A549 (cell line): Measurements from ENCODE around the gene COMTD1. TPM values are rescaled to one million over a fixed set of nuclear protein-coding genes. Genes with fewer than 3 reads are reported as not detected.

ENCODE experiments used
- ATAC-seq, 2 experiments: fragments of 200-7000 bp in 1 of 2; fragments of >200 bp in 1 of 2; cut with Nextera tagmentation in 1 of 2; cut with Tn5 transposase in 1 of 2; 3 replicates each; pipeline versions ENCODE4 v1.8.0 to v1.9.1; 2018 to 2020; ENCODE audit warnings: mild to moderate bottlenecking in 1 of 2, moderate library complexity in 1 of 2
- CTCF ChIA-PET: fragments of 300-600 bp; sonication (Branson Sonifier 250); formaldehyde crosslinking; extraction: SDS; loops from one replicate; lab custom pipeline; 2021; ENCODE audit warnings: antibody characterized with exemption, inconsistent platforms; lab: Yijun Ruan, JAX
- POLR2A ChIA-PET: fragments of 350-600 bp; formaldehyde crosslinking; extraction: SDS; loops from one replicate; lab custom pipeline; 2021; ENCODE audit warnings: antibody characterized with exemption, inconsistent platforms; lab: Yijun Ruan, JAX
- DNase-seq, 2 experiments: peaks; one replicate each; pipeline versions ENCODE4 v3.0.0 to v3.0.0-alpha.2; 2011 to 2016; ENCODE audit warnings: low read depth in 1 of 2, low spot score in 1 of 2
- FAIRE-seq: peaks from 2 replicates; lab custom pipeline; 2011; peaks lifted over from hg19 to GRCh38; lab: Jason Lieb, UNC
- H3K27ac ChIP-seq, 2 experiments: fragments of >200 bp; sonication (Bioruptor Twin); formaldehyde crosslinking; 3 replicates each; pipeline ENCODE4 v1.5.1; 2016 to 2017
- H3K4me1 ChIP-seq: fragments of >200 bp; sonication (Bioruptor Twin); formaldehyde crosslinking; 3 replicates; pipeline ENCODE4 v1.6.1; 2016
- H3K4me2 ChIP-seq: fragments of >200 bp; sonication (Bioruptor Twin); formaldehyde crosslinking; 3 replicates; pipeline ENCODE4 v1.6.1; 2016
- H3K4me3 ChIP-seq: fragments of >200 bp; sonication (Bioruptor Twin); formaldehyde crosslinking; 3 replicates; pipeline ENCODE4 v1.5.1; 2016
- H3K9me3 ChIP-seq: fragments of >200 bp; sonication (Bioruptor Twin); formaldehyde crosslinking; 3 replicates; pipeline ENCODE4 v1.6.1; 2016
- CEBPB ChIP-seq, 2 experiments: fragments of >200 bp in 1 of 2; sonication (Bioruptor Twin) in 1 of 2; formaldehyde crosslinking in 1 of 2; IDR thresholded peaks; 2 replicates each; pipeline ENCODE4 v1.6.1; 2012 to 2016
- CTCF ChIP-seq: fragments of >200 bp; sonication (Bioruptor Twin); formaldehyde crosslinking; IDR thresholded peaks from 3 replicates; pipeline ENCODE4 v1.5.1; 2016
- EHF ChIP-seq: fragments of 250-450 bp; sonication (Bioruptor Pico); IDR thresholded peaks from 2 replicates; pipeline ENCODE4 v1.5.0; 2020; ENCODE audit warnings: mild to moderate bottlenecking
- EP300 ChIP-seq, 2 experiments: fragments of >200 bp; sonication (Bioruptor Twin); formaldehyde crosslinking; IDR thresholded peaks; 2 replicates in 1 of 2; 3 replicates in 1 of 2; pipeline ENCODE4 v1.6.1; 2016 to 2017
- FOSL2 ChIP-seq, 2 experiments: fragments of 450-650 bp in 1 of 2; fragments of >200 bp in 1 of 2; sonication (Bioruptor Twin) in 1 of 2; formaldehyde crosslinking; IDR thresholded peaks; 2 replicates each; pipeline versions ENCODE4 v1.5.0 to v1.6.1; 2016 to 2020; ENCODE audit warnings: mild to moderate bottlenecking in 1 of 2, moderate library complexity in 1 of 2
- HES2 ChIP-seq: fragments of >200 bp; sonication (Bioruptor Twin); formaldehyde crosslinking; IDR thresholded peaks from 2 replicates; pipeline ENCODE4 v1.6.1; 2016
- HOXA7 ChIP-seq: fragments of 250-450 bp; sonication (Bioruptor Pico); IDR thresholded peaks from 2 replicates; pipeline ENCODE4 v1.5.0; 2020; ENCODE audit warnings: mild to moderate bottlenecking, moderate library complexity
- HOXB13 ChIP-seq: fragments of 250-450 bp; sonication (Bioruptor Pico); IDR thresholded peaks from 2 replicates; pipeline ENCODE4 v1.5.0; 2020; ENCODE audit warnings: low read depth, mild to moderate bottlenecking, moderate library complexity
- JUN ChIP-seq, 2 experiments: fragments of >200 bp; sonication (Bioruptor Twin); formaldehyde crosslinking; IDR thresholded peaks; 2 replicates in 1 of 2; 3 replicates in 1 of 2; pipeline ENCODE4 v1.6.1; 2016 to 2017
- JUNB ChIP-seq: fragments of >200 bp; sonication (Bioruptor Twin); formaldehyde crosslinking; IDR thresholded peaks from 2 replicates; pipeline ENCODE4 v1.6.1; 2016
- MAZ ChIP-seq: fragments of 150-350 bp; IDR thresholded peaks from 2 replicates; pipeline ENCODE4 v1.6.1; 2014; ENCODE audit warnings: antibody characterized with exemption, low read depth, low read length, borderline replicate concordance
- NFE2L2 ChIP-seq: fragments of 150-350 bp; conservative IDR thresholded peaks from 2 replicates; pipeline ENCODE4 v1.6.1; 2014; ENCODE audit warnings: low read length
- NPAS2 ChIP-seq: fragments of 250-450 bp; sonication (Bioruptor Pico); IDR thresholded peaks from 2 replicates; pipeline ENCODE4 v1.8.0; 2022; ENCODE audit warnings: mild to moderate bottlenecking, moderate library complexity, borderline replicate concordance
- PHF8 ChIP-seq: fragments of 200-600 bp; sonication (generic); IDR thresholded peaks from 2 replicates; pipeline ENCODE4 v1.6.1; 2016; ENCODE audit warnings: low read depth, mild to moderate bottlenecking, antibody characterized with exemption, moderate library complexity, borderline replicate concordance
- RAD21 ChIP-seq, 2 experiments: fragments of >200 bp in 1 of 2; sonication (Bioruptor Twin) in 1 of 2; formaldehyde crosslinking in 1 of 2; IDR thresholded peaks in 1 of 2; conservative IDR thresholded peaks in 1 of 2; 2 replicates in 1 of 2; 3 replicates in 1 of 2; pipeline ENCODE4 v1.6.1; 2012 to 2018; ENCODE audit warnings: inconsistent platforms in 1 of 2
- RARB ChIP-seq: fragments of 250-450 bp; sonication (Bioruptor Pico); IDR thresholded peaks from 2 replicates; pipeline ENCODE4 v1.8.0; 2021; ENCODE audit warnings: mild to moderate bottlenecking, moderate library complexity
- SMC3 ChIP-seq: fragments of >200 bp; sonication (Bioruptor Twin); formaldehyde crosslinking; IDR thresholded peaks from 3 replicates; pipeline ENCODE4 v1.6.1; 2018; ENCODE audit warnings: inconsistent platforms
- SREBF2 ChIP-seq: fragments of 450-650 bp; IDR thresholded peaks from 2 replicates; pipeline ENCODE4 v1.6.1; 2014; ENCODE audit warnings: mild to moderate bottlenecking, moderate library complexity
- ZFP36 ChIP-seq: fragments of 450-650 bp; IDR thresholded peaks from 2 replicates; pipeline ENCODE4 v1.6.1; 2014; ENCODE audit warnings: borderline replicate concordance; ENCODE audit not compliant: partially characterized antibody
- ZNF302 ChIP-seq: fragments of 250-450 bp; sonication (Bioruptor Pico); IDR thresholded peaks from 2 replicates; pipeline ENCODE4 v1.9.0; 2021; ENCODE audit warnings: inconsistent platforms, mild to moderate bottlenecking, moderate library complexity
- ZSCAN20 ChIP-seq: fragments of 250-450 bp; sonication (Bioruptor Pico); IDR thresholded peaks from 2 replicates; pipeline ENCODE4 v1.8.0; 2022; ENCODE audit warnings: mild to moderate bottlenecking, moderate library complexity
- WGBS: methylation state at CpG from one replicate; pipeline ENCODE4 v1.1.6; 2017; ENCODE audit errors: missing lambda C conversion rate; 5-methylcytosine and 5-hydroxymethylcytosine counted together
- polyA plus RNA-seq, 4 experiments: library from polyadenylated mRNA; depleted of rRNA in 3 of 4; stranded (reverse); fragments of >200 nt; fragmentation: RNase III in 1 of 4; extraction: RNeasy Plus Mini Kit Qiagen cat#74134 plus additional on column Dnase treatment in 1 of 4; gene quantifications; 2 replicates in 3 of 4; 3 replicates in 1 of 4; pipeline ENCODE4 v1.2.3, GENCODE V29; 2011 to 2017
- TF ChIP-seq, protein P1 (sequence below): fragments of 250-450 bp; sonication (Bioruptor Pico); IDR thresholded peaks from 2 replicates; pipeline ENCODE4 v1.5.0; 2021; ENCODE audit warnings: mild to moderate bottlenecking, moderate library complexity, borderline replicate concordance
- TF ChIP-seq, protein P2 (sequence below): fragments of >200 bp; sonication (Bioruptor Twin); formaldehyde crosslinking; IDR thresholded peaks from 3 replicates; pipeline ENCODE4 v1.6.1; 2016

The COMTD1 gene
- polyA plus RNA-seq, 2 of the 4 experiments (the other 2 are of a cell fraction) = 9.8 to 34.2 TPM

GRCh38 chr10:75246506-75246905 lies 10.7 kb upstream of the COMTD1 start:
- no peak overlapping the region for H3K4me3 ChIP-seq
- 84% methylated on average over 6 of the region's 6 CpGs for WGBS
- ChIA-PET CTCF (interaction anchor here (1.2 to 4.7 kb wide), 2 partner anchors 9 to 24 kb away, joined by 3 to 42 read pairs; partner anchors contain the start of gene COMTD1), POLR2A (no interaction called here)
- no peak for DNase-seq
- no peak overlapping the region; the same call in 2 of the 3 replicates for H3K4me2 ChIP-seq
- ATAC-seq = no peak
- TF ChIP-seq HOXA7 (CRISPR knock-in tag) = no peak
- TF ChIP-seq RAD21 (conservative IDR thresholded peaks at IDR 0.05 in 1 of 2, IDR thresholded peaks at IDR 0.05 in 1 of 2) = no peak
- TF ChIP-seq NPAS2 (CRISPR knock-in tag) = no peak
- TF ChIP-seq HES2 = no peak
- no peak for TF ChIP-seq EHF
- TF ChIP-seq EP300 (IDR thresholded peaks at IDR 0.05) = no peak
- no peak for TF ChIP-seq JUN (IDR thresholded peaks at IDR 0.05)
- no peak for TF ChIP-seq NFE2L2
- TF ChIP-seq ZNF302 (CRISPR knock-in tag) = no peak
- no peak for TF ChIP-seq PHF8
- no peak for TF ChIP-seq SREBF2
- no peak for TF ChIP-seq MAZ
- H3K9me3 ChIP-seq = no peaks in the 10 kb centered on the region
- FAIRE-seq = no peak
- peak overlapping the region; percentile 26 to 60; a peak in 4 of 6 replicates for H3K27ac ChIP-seq
- H3K4me1 ChIP-seq = peaks cover 15% of the 10 kb centered on the region

DNA sequence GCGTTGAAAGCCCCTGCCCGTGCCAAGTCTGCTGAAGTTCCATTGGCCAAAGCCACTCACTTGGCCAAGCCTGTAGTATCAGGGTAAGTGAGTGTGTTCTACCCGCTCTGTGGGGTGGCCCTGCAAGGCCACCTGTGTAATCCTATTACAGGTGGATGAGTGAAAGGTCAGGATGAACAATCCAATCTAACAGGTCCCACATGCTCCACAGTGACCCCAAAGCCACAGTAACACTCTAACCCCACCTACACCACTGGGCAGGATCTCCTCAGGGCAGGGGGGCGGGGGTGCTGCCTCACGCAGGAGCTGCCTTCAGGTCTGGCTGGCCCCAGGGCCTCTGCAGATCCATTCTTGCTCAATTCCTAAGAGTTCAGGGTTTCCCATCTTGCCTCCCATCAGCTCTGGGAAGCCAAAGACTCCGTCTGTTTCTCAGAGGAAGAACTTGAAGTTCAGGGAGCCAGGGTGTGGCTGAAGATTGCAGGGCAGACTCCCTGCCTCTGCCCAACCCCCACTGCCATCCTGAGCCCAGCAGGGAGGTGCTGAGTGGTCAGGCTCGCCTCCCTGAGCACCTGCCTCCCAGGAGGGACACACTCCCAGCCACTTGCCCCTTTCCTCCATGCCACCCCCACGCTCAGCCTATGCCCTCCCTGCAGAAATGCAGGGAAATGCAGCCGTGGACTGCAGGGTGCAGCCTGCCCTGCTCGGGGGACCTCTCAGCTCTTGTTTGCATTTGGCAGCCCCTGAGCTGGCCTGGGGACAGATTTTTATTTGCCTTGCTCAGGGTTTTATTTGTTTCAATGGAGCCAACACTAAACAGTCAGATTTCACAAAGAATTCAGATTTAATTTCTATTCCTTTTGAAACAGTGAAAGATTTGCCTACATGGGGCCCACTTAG lies 9.8 kb upstream of the COMTD1 start:
- peak overlapping the region; percentile 32 for H3K4me2 ChIP-seq
- H3K9me3 ChIP-seq = no peaks in the 10 kb centered on the region
- TF ChIP-seq FOSL2 (IDR thresholded peaks at IDR 0.05) (no peak), FOSL2 (CRISPR knock-in tag; IDR thresholded peaks at IDR 0.05) (no peak), CTCF (no peak), ZFP36 (no peak), SREBF2 (no peak), ZNF302 (CRISPR knock-in tag) (no peak), CEBPB (IDR thresholded peaks at IDR 0.05) (no peak), JUN (IDR thresholded peaks at IDR 0.05) (no peak), ZSCAN20 (no peak), RARB (CRISPR knock-in tag) (no peak), HOXB13 (CRISPR knock-in tag) (no peak), SMC3 (no peak), EHF (no peak), JUNB (no peak), PHF8 (no peak)
- TF ChIP-seq, protein P1, sequence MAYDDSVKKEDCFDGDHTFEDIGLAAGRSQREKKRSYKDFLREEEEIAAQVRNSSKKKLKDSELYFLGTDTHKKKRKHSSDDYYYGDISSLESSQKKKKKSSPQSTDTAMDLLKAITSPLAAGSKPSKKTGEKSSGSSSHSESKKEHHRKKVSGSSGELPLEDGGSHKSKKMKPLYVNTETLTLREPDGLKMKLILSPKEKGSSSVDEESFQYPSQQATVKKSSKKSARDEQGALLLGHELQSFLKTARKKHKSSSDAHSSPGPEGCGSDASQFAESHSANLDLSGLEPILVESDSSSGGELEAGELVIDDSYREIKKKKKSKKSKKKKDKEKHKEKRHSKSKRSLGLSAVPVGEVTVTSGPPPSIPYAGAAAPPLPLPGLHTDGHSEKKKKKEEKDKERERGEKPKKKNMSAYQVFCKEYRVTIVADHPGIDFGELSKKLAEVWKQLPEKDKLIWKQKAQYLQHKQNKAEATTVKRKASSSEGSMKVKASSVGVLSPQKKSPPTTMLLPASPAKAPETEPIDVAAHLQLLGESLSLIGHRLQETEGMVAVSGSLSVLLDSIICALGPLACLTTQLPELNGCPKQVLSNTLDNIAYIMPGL (CRISPR knock-in tag) = no peak
- TF ChIP-seq, protein P2, sequence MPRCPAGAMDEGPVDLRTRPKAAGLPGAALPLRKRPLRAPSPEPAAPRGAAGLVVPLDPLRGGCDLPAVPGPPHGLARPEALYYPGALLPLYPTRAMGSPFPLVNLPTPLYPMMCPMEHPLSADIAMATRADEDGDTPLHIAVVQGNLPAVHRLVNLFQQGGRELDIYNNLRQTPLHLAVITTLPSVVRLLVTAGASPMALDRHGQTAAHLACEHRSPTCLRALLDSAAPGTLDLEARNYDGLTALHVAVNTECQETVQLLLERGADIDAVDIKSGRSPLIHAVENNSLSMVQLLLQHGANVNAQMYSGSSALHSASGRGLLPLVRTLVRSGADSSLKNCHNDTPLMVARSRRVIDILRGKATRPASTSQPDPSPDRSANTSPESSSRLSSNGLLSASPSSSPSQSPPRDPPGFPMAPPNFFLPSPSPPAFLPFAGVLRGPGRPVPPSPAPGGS = no peak
- FAIRE-seq = no peak
- ChIA-PET POLR2A (no interaction called here), CTCF (interaction anchor here (0.9 to 4.7 kb wide), 2 partner anchors 8 to 58 kb away, joined by 3 to 42 read pairs; partner anchors contain the start of gene COMTD1)
- peak; percentile 33 to 48; a peak in 5 of 6 replicates for ATAC-seq
- DNase-seq = peak in 1 of 2 experiments; percentile 14
- peak overlapping the region; percentile 57 to 60; a peak in 5 of 6 replicates for H3K27ac ChIP-seq
- H3K4me3 ChIP-seq = no peak overlapping the region
- peaks cover 15% of the 10 kb centered on the region for H3K4me1 ChIP-seq
- 57% methylated on average over 8 of the region's 10 CpGs for WGBS
